Neural cell (in vitro differentiated cells): ENCODE data around the gene POLR3C. TPM values are rescaled to one million over a fixed set of nuclear protein-coding genes. Genes with fewer than 3 reads are reported as not detected.

Source experiments
- H2AFZ ChIP-seq: fragments of 200-600, 300-800 bp; sonication (generic), shearing (Covaris generic); 2 replicates; pipeline ENCODE4 v1.6.0; 2014; ENCODE audit warnings: low read depth, mild to moderate bottlenecking, antibody characterized with exemption, low read length, moderate library complexity
- H3F3A ChIP-seq: fragments of 200-600 bp; shearing (Covaris generic); 2 replicates; pipeline ENCODE4 v1.6.1; 2016; ENCODE audit warnings: mild to moderate bottlenecking, moderate library complexity, mixed read lengths, antibody characterized with exemption, low read length; ENCODE audit not compliant: insufficient read depth, poor library complexity, severe bottlenecking
- H3K27ac ChIP-seq: fragments of 200-600, 300-800 bp; sonication (generic), shearing (Covaris generic); 2 replicates; pipeline ENCODE4 v1.5.1; 2014; ENCODE audit warnings: mild to moderate bottlenecking, low read length, moderate library complexity
- H3K27me3 ChIP-seq: fragments of 300-800, 200-600 bp; sonication (generic), shearing (Covaris generic); 2 replicates; pipeline ENCODE4 v1.6.0; 2014; ENCODE audit warnings: mild to moderate bottlenecking, low read depth, low read length, moderate library complexity; ENCODE audit not compliant: insufficient read depth
- H3K36me3 ChIP-seq: fragments of 300-800, 200-600 bp; sonication (generic), shearing (Covaris generic); 2 replicates; pipeline ENCODE4 v1.5.1; 2014; ENCODE audit warnings: mild to moderate bottlenecking, antibody characterized with exemption, low read length, moderate library complexity; ENCODE audit not compliant: insufficient read depth
- H3K4me2 ChIP-seq: fragments of 300-800, 200-600 bp; sonication (generic), shearing (Covaris generic); 2 replicates; pipeline ENCODE4 v1.6.0; 2014; ENCODE audit warnings: mild to moderate bottlenecking, low read length
- H3K4me3 ChIP-seq: fragments of 300-800, 200-600 bp; sonication (generic), shearing (Covaris generic); 2 replicates; pipeline ENCODE4 v1.5.1; 2014; ENCODE audit warnings: mild to moderate bottlenecking, low read length, moderate library complexity
- H3K79me2 ChIP-seq: fragments of 200-600 bp; shearing (Covaris generic); replicated peaks from 2 replicates; pipeline ENCODE4 v1.6.0; 2014; ENCODE audit warnings: mild to moderate bottlenecking, low read length, moderate library complexity; ENCODE audit not compliant: insufficient read depth
- H3K9ac ChIP-seq: fragments of 300-800, 200-600 bp; sonication (generic), shearing (Covaris generic); 2 replicates; pipeline ENCODE4 v1.6.1; 2016; ENCODE audit warnings: mild to moderate bottlenecking, low read length, mixed read lengths
- H3K9me2 ChIP-seq: fragments of 200-600 bp; shearing (Covaris generic); 2 replicates; pipeline ENCODE4 v1.6.1; 2016; ENCODE audit warnings: mild to moderate bottlenecking, low read length, mixed read lengths; ENCODE audit not compliant: insufficient read depth
- H3K9me3 ChIP-seq: fragments of 200-600, 300-800 bp; sonication (generic), shearing (Covaris generic); 2 replicates; pipeline ENCODE4 v1.6.1; 2016; ENCODE audit warnings: mild to moderate bottlenecking, mixed run types, low read length, moderate library complexity, mixed read lengths
- H4K20me1 ChIP-seq: fragments of 200-600 bp; shearing (Covaris generic); 2 replicates; pipeline ENCODE4 v1.6.1; 2016; ENCODE audit warnings: mild to moderate bottlenecking, mixed run types; ENCODE audit not compliant: insufficient read depth
- EP300 ChIP-seq: fragments of 450-650 bp; conservative IDR thresholded peaks from 2 replicates; pipeline ENCODE4 v1.6.1; 2014; ENCODE audit warnings: antibody characterized with exemption, mild to moderate bottlenecking, moderate library complexity; ENCODE audit not compliant: poor library complexity, severe bottlenecking
- EZH2 ChIP-seq: fragments of 200-600, 300-800 bp; shearing (Covaris generic), sonication (generic); IDR thresholded peaks from 2 replicates; pipeline ENCODE4 v1.6.1; 2014; ENCODE audit warnings: antibody characterized with exemption, low read length, borderline replicate concordance, mild to moderate bottlenecking; ENCODE audit not compliant: insufficient read depth, poor library complexity, severe bottlenecking
- MXI1 ChIP-seq: fragments of 450-650 bp; conservative IDR thresholded peaks from 2 replicates; pipeline ENCODE4 v1.6.1; 2014; ENCODE audit warnings: antibody characterized with exemption, mild to moderate bottlenecking; ENCODE audit not compliant: poor library complexity, severe bottlenecking
- POLR2AphosphoS5 ChIP-seq: IDR thresholded peaks from 2 replicates; pipeline ENCODE4 v1.6.1; 2012
- RAD21 ChIP-seq: fragments of 450-650 bp; conservative IDR thresholded peaks from 2 replicates; pipeline ENCODE4 v1.6.1; 2014; ENCODE audit warnings: antibody characterized with exemption, mild to moderate bottlenecking, moderate library complexity
- SMC3 ChIP-seq: fragments of 450-650 bp; conservative IDR thresholded peaks from 2 replicates; pipeline ENCODE4 v1.6.1; 2014; ENCODE audit warnings: antibody characterized with exemption, mild to moderate bottlenecking, moderate library complexity; ENCODE audit not compliant: poor library complexity
- TAF1 ChIP-seq: IDR thresholded peaks from 2 replicates; pipeline ENCODE4 v1.6.1; 2012; ENCODE audit warnings: low read depth
- polyA plus RNA-seq: library from polyadenylated mRNA; depleted of rRNA; stranded (reverse); fragments of >200 nt; gene quantifications from 2 replicates; pipeline ENCODE4 v1.2.3, GENCODE V29; 2014
- TF ChIP-seq, protein P1 (sequence below): fragments of 450-650 bp; IDR thresholded peaks from 2 replicates; pipeline ENCODE4 v1.5.1; 2014; ENCODE audit warnings: antibody characterized with exemption, mild to moderate bottlenecking, moderate library complexity; ENCODE audit not compliant: poor library complexity, severe bottlenecking
- TF ChIP-seq, protein P2 (sequence below): IDR thresholded peaks from 2 replicates; pipeline ENCODE4 v1.6.1; 2012; ENCODE audit warnings: borderline replicate concordance

Gene POLR3C
- polyA plus RNA-seq, 1 donor from 2014 or later: 30.1 TPM

GRCh38 chr1:145799806-145800205 is 24.2 kb upstream of the POLR3C start:
- no peak overlapping the region for H3K4me3 ChIP-seq
- H3F3A ChIP-seq: no peaks in the 10 kb centered on the region
- no peaks in the 10 kb centered on the region for H3K9me3 ChIP-seq
- H3K79me2 ChIP-seq: peaks cover 12% of the 10 kb centered on the region
- no peak overlapping the region for H3K4me2 ChIP-seq
- H3K27ac ChIP-seq: no peak overlapping the region
- TF ChIP-seq RAD21: no peak
- TF ChIP-seq, protein P1, sequence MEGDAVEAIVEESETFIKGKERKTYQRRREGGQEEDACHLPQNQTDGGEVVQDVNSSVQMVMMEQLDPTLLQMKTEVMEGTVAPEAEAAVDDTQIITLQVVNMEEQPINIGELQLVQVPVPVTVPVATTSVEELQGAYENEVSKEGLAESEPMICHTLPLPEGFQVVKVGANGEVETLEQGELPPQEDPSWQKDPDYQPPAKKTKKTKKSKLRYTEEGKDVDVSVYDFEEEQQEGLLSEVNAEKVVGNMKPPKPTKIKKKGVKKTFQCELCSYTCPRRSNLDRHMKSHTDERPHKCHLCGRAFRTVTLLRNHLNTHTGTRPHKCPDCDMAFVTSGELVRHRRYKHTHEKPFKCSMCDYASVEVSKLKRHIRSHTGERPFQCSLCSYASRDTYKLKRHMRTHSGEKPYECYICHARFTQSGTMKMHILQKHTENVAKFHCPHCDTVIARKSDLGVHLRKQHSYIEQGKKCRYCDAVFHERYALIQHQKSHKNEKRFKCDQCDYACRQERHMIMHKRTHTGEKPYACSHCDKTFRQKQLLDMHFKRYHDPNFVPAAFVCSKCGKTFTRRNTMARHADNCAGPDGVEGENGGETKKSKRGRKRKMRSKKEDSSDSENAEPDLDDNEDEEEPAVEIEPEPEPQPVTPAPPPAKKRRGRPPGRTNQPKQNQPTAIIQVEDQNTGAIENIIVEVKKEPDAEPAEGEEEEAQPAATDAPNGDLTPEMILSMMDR: no peak
- no peak for TF ChIP-seq EP300
- no peak for TF ChIP-seq TAF1
- no peak for TF ChIP-seq MXI1
- no peak for TF ChIP-seq SMC3
- no peak for TF ChIP-seq POLR2AphosphoS5
- no peak for TF ChIP-seq EZH2
- TF ChIP-seq, protein P2, sequence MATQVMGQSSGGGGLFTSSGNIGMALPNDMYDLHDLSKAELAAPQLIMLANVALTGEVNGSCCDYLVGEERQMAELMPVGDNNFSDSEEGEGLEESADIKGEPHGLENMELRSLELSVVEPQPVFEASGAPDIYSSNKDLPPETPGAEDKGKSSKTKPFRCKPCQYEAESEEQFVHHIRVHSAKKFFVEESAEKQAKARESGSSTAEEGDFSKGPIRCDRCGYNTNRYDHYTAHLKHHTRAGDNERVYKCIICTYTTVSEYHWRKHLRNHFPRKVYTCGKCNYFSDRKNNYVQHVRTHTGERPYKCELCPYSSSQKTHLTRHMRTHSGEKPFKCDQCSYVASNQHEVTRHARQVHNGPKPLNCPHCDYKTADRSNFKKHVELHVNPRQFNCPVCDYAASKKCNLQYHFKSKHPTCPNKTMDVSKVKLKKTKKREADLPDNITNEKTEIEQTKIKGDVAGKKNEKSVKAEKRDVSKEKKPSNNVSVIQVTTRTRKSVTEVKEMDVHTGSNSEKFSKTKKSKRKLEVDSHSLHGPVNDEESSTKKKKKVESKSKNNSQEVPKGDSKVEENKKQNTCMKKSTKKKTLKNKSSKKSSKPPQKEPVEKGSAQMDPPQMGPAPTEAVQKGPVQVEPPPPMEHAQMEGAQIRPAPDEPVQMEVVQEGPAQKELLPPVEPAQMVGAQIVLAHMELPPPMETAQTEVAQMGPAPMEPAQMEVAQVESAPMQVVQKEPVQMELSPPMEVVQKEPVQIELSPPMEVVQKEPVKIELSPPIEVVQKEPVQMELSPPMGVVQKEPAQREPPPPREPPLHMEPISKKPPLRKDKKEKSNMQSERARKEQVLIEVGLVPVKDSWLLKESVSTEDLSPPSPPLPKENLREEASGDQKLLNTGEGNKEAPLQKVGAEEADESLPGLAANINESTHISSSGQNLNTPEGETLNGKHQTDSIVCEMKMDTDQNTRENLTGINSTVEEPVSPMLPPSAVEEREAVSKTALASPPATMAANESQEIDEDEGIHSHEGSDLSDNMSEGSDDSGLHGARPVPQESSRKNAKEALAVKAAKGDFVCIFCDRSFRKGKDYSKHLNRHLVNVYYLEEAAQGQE: no peak
- no peak overlapping the region for H2AFZ ChIP-seq
- H3K9me2 ChIP-seq: no peaks in the 10 kb centered on the region
- no peaks in the 10 kb centered on the region for H3K36me3 ChIP-seq
- H3K9ac ChIP-seq: no peak overlapping the region
- no peaks in the 10 kb centered on the region for H4K20me1 ChIP-seq
- H3K27me3 ChIP-seq: no peaks in the 10 kb centered on the region

GRCh38 chr1:145804235-145805045 is 19.6 kb upstream of the POLR3C start:
- Histone ChIP-seq H3K36me3 (no peaks in the 10 kb centered on the region), H3F3A (no peaks in the 10 kb centered on the region), H3K9ac (no peak overlapping the region), H3K4me3 (no peak overlapping the region), H3K27me3 (no peaks in the 10 kb centered on the region), H3K9me2 (no peaks in the 10 kb centered on the region), H4K20me1 (no peaks in the 10 kb centered on the region), H3K27ac (no peak overlapping the region), H3K9me3 (no peaks in the 10 kb centered on the region), H3K79me2 (peaks cover 11% of the 10 kb centered on the region), H2AFZ (no peak overlapping the region), H3K4me2 (no peak overlapping the region)
- no peak for TF ChIP-seq TAF1
- no peak for TF ChIP-seq SMC3
- TF ChIP-seq, protein P2: no peak
- TF ChIP-seq EP300: no peak
- no peak for TF ChIP-seq POLR2AphosphoS5
- TF ChIP-seq EZH2: no peak
- no peak for TF ChIP-seq MXI1
